AG20443 (cell line): ENCODE data around the gene TMA7B.

Source experiments
- DNase-seq: peaks from one replicate; pipeline ENCODE4 v3.0.0; 2012; ENCODE audit warnings: low spot score, mixed read lengths

Gene TMA7B

GRCh38 chr22:39959640-39960447 lies at the start of gene TMA7B:
TMA7B (plus strand) TSS chr22:39960397; CDS start chr22:39964375, 3,978 bp downstream.
- peak; percentile 75 for DNase-seq

DNA sequence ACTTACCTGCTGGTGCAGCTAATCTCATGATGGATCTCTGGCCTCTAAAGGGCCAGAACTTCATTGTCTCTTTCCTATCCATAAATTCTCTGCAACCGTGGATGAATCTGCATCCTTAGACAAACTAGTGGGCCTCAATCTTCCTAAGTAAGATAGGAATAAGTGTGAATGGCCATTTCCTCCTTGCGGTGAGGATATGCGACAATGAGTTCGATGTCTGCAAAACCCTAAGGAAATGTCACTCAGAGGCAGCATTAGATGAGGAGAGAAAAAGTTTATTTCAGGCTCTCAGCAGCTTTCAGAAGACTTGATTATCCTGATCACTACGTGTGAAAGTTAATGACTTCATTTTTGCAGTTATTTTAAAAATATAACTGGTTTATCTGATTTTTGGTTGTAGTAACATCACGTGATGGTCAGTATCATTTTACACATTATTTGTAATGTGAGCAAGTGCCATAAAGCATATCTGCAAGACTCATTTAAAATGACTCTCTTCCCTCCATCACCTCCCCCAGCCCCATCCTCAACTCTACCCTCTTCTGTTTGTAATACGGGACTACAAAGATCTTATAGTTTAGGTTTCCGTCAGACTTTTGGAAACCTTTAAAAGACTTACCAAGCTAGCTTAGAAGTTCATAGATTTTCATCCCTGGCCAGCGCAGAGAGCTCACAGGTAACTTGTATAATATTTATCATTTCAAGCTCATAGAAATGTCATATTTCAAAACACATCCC lies 49.2 kb upstream of the TMA7B start:
- no peak for DNase-seq

GRCh38 chr22:39913321-39913720 lies 46.9 kb upstream of the TMA7B start:
- DNase-seq, result no peak

GRCh38 chr22:39913886-39914285 lies 46.3 kb upstream of the TMA7B start:
- no peak for DNase-seq

DNA sequence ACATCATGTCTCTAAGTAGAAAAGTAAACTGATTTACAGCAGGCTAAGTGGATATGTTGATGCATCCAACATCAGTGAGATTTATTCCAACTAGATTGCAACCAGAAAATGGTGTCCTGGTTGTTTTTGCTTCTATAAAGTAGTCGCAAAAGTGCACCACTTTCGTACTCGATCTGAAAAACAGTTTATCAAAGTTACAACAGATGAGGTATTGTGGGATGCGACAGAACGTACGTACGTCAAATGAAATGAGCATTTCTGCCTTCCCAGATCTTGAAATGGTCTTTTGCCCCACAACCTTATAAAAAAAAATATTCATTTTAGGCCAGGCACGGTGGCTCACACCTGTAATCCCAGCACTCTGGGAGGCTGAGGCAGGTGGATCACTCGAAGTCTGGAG lies 45.6 kb upstream of the TMA7B start:
- DNase-seq, result no peak

DNA sequence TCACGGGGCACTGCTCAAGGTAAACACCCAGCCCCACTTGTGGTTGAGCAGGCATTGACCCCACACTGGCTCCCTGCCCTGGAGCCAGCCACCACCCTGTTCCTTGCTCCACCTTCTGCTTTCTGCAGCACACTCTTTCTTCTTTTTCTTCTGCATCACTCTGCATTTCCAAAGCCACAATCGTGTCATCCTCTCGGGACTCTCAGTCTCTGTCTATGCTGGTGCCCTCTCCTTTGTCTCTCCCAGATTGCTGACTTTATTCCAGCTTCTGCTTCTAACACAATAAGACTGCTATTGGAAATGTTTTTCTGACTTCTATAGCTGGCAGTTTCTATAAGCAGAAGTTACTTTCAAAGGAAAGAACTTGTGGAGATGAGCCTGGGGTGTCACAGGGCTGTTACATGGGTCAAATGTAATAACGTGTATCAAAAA lies 44.9 kb upstream of the TMA7B start:
- no peak for DNase-seq

DNA sequence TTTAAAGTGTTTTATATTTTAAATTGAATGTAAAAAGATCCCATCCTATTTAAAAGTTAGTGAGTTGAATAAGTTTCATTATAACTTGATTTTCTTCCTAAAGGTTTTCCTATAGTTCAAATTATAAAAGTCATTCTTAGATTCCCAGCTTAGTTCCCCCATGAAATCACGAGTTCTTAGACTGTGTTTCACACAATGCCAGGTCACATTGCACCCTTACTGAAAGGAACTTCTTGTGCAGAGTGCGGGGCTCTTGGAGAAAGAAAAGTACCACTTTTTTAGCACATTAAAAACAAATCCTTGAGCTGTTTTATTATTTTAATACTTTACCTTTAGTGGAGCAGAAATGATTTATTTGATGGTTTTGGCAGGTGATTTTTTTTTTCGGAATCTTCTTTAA lies 43.7 kb upstream of the TMA7B start:
- no peak for DNase-seq

- no peak for DNase-seq
Observed at GRCh38 chr22:39917197-39917643, 43.0 kb upstream of the TMA7B start.

- no peak for DNase-seq
Observed at GRCh38 chr22:39917776-39918495, 42.3 kb upstream of the TMA7B start.

- no peak for DNase-seq
Observed at GRCh38 chr22:39920134-39920743, 40.0 kb upstream of the TMA7B start.

DNA sequence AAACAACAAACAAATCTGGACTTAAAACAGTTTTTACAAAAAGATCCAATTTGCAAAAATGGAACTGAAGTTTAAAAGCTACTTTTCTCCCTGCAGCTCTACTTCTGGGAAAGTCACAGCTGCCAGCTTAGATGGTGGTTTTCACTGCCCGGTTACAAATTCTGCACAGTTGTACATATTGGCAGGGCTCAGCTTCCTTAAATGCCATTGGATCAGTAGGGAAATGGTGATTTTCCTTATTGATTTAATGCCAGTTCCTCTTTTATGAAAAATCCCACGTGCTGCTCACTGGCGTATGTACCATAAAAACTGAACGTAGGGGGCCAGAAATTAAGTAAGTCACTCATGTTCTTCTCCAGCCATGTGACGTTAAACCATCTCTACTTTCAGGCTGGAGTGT lies 36.5 kb upstream of the TMA7B start:
- no peak for DNase-seq

GRCh38 chr22:39924286-39924685 lies 35.9 kb upstream of the TMA7B start:
- no peak for DNase-seq

DNA sequence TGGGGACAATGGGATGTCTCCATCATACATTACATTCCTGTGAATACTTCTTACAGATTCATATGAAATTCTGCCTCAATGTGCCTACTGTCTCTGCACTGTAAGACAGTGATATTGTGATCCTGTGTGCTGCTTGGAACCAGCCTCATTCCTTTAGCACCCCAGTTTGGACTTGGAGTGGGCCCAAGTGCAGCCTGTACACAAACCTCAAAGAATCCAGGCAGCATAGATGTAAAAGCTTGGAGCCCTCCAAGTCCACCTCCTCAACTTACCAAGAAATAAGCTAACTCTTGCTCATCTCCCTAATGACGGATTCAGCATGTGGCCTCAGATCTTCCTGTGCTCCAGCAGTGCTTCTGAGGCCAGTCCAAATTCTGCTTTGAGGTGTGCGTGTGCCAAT lies 34.9 kb upstream of the TMA7B start:
- DNase-seq, result no peak

DNA sequence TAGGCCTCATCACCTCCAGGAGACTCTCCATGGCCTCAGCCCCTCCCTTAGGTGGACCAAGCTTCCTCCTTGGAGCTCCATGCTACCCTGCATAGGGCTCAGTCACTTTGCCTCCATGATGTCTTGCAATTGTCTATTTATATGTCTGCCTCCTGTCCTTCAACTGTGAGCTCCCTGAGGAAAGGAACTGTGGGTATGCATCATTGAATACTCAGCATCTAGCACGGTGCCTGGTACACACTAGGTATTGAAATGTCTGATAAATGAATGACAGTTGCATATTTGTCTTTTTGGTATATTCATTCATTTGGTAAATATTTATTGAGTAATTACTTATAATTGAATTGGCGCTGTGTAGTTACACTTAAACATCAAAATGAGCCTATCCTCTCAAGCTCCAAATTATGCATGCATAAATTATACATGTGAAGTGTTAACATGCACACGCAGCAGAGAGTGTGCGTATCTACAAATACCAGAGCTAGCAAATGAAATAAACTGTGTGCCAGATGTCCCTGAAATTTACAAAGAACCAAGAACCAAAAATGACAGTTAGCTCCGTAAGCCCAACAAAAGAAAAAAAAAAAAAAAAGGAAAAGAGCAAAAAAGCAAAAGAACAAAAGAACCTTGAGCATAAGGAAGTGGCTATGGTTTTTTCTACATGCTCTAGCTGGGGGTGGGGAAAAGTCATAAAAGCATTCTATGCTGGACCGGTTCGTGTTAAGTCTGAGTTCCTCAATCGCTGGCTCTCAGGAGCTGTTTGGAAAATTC lies 34.1 kb upstream of the TMA7B start:
- DNase-seq, result no peak

DNA sequence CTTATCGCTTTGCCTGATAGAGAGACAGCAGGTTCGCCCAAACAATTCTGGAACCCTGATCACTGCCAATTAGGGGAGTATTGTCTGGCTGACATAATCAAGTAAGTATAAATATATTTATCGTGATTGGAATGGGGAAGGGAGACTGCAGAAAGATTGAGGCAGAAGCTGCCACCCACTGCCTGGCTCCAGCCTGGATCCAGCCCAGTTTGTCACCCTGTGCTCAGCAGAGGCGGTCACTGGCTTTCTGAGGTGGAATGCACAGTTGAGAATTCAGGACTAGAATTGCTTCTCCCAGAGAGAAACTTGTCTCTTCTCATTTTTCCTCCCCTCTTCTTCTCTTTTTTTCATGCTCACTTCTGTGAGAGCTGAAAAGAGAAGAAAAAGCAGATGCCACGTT lies 33.4 kb upstream of the TMA7B start:
- DNase-seq, result no peak

DNA sequence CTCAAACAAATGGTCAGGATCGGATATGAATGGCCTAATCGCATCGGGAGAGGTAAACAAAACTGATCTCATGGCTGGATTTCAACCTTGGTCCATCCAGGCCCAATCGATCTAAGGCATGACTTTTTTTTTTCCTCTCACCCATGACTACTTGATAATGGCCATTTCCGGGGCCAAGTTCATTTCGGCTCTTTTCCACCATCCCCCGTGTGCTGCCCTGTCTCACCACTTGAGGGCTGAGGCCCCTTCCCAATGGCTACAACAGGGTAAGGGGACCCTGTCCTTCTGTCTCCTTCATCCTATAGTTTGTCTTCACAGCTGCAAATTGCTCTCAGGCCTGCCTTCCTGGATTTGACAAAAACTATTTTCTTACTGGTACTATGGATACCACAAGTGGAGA lies 32.7 kb upstream of the TMA7B start:
- no peak for DNase-seq

DNA sequence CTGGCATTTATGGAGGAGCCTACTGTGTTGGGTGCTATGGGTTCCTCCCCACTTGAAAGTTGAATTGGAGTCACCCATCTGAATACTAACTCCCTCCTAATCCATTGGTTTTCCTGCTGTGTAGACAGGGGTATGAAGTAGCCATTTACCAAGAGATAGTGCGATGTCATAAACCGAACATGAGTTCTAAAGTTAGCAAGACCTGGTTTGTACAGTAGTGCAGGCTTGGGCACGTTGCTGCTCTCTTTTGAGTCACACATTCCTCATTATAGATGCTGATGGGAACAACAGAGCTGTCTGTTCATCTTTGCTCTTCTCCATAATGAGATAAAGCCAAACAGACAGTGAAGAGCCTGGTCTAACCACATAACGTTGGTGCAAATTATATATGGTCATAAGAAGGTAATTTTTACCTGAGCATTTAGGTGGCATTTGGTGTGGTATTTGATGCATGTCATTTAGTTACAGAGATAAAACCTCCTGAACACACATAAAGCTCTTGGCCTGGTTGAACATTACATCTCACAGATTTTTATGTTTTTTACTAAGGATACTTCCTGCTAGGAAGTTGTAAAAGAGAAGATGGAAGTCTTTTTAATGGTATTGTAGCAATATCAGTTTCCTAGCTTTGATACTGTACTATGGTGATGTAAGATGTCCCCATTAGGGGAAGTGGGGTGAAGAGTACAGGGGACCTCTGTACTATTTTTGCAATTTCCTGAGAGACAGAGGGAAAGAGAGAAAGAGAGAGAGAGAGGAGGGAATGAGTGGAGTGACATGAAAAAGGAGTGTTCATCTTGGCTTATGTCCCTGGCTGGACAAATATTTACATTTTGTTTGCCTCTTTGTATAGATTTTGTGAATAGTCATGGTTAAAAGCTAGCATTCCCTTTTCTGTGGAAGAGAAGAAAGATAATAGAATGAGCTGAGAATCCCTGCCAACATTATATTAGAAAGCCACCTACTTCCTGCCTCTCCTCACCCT lies 31.4 kb upstream of the TMA7B start:
- no peak for DNase-seq

DNA sequence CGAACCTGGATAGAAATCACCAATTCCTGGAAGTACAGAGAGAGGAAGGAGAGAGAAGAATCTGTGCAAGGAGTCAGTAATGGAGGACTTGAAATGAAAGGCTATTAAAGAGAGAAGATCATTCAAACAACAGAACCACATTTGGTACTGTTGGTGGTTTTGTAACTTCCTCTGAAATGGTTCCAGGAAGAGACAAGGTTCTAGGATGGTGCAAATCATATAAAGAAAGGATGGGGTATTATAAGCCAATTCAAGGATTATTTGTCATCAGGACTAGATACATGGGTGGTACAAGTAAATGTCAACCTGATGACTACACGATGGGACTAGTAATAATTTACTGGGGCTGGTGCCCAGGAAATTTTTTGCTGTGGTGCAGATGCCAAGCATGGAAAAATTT lies 28.9 kb upstream of the TMA7B start:
- no peak for DNase-seq

GRCh38 chr22:39932166-39932565 lies 28.0 kb upstream of the TMA7B start:
- DNase-seq, result no peak

DNA sequence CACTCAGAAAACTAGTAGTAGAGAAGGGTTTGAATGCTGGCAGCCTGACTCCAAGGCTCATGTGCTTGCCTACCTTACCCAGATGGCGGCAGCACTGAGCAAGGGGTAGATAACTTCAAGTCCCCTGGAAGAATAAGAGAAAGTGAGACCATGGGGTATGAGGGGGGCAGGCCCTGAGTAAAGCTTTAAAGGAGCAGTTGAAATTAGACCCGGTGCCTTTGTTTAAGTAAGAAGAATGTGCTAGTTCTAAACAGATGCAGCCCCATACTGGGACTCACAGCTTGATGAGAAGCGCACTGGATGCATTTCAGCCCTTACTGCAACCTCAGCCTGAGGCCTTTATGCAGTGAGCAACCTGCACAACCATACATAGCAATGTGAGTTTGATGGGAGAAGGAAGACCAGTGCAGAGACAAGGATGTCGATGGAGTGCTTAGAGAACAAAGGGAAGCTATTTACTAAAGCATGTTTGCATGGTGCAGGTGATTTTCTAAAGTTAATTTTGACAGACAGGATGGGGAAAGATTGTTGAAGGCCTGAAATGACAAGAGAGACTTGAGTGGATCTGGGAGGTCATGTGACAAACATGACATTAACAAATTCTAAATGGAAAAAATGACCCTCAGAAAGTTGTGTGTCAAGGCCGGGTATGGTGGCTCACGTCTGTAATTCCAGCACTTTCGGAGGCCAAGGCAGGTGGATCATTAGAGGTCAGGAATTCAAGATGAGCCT lies 27.1 kb upstream of the TMA7B start:
- peak; percentile 16 for DNase-seq
